Measurements from ENCODE around the gene VPS33B.

GRCh38 chr15:90974216-90974615 is 48.2 kb downstream of the VPS33B start:
- no peak for TF ChIP-seq POLR2AphosphoS5 (IDR thresholded peaks at IDR 0.05; ENCODE audit: low read depth, low read length)
- TF ChIP-seq SIN3A (IDR thresholded peaks at IDR 0.05; ENCODE audit: borderline replicate concordance, insufficient read depth, low read length) = no peak
- no peak for TF ChIP-seq TAF1 (IDR thresholded peaks at IDR 0.05; ENCODE audit: borderline replicate concordance, insufficient read depth, low read length)
- TF ChIP-seq REST (IDR thresholded peaks at IDR 0.05; ENCODE audit: insufficient read depth in 1 of 2, low read depth in 2 of 2, low read length in 2 of 2) = no peak
